HG02571 (cell line): ENCODE data around the gene KCNJ5.
"Not testable (repeated sequence)": the region's sequence is repeated elsewhere in the genome, so short reads cannot be mapped to it uniquely, and the experiment has no call there.

Source experiments
- ATAC-seq: cut with Tn5 transposase; IDR thresholded peaks from one replicate; pipeline ENCODE4 v1.9.1; 2021; ENCODE audit warnings: mild to moderate bottlenecking, moderate library complexity; ENCODE audit not compliant: unreplicated experiment

Gene KCNJ5

GRCh38 chr11:128909438-128910125 is 18.4 kb downstream of the KCNJ5 start:
- ATAC-seq: no peak

GRCh38 chr11:128910576-128910975 is 19.4 kb downstream of the KCNJ5 start:
- no peak for ATAC-seq

GRCh38 chr11:128911239-128911638 is 20.1 kb downstream of the KCNJ5 start:
- no peak for ATAC-seq

GRCh38 chr11:128911701-128912100 is 20.5 kb downstream of the KCNJ5 start:
- ATAC-seq: no peak

- no peak for ATAC-seq
These were observed 22.6 kb downstream of the KCNJ5 start for GRCh38 chr11:128913806-128914205.

- ATAC-seq: no peak
These were observed 23.3 kb downstream of the KCNJ5 start for GRCh38 chr11:128914216-128915148.

- no peak for ATAC-seq
These were observed 24.0 kb downstream of the KCNJ5 start for GRCh38 chr11:128915149-128915521.

GRCh38 chr11:128916037-128916572 is 24.9 kb downstream of the KCNJ5 start:
- no peak for ATAC-seq

- ATAC-seq: no peak
These were observed 25.5 kb downstream of the KCNJ5 start for GRCh38 chr11:128916681-128917080.

GRCh38 chr11:128917144-128917724 is 26.1 kb downstream of the KCNJ5 start:
- ATAC-seq: no peak

- no peak for ATAC-seq
These were observed 28.1 kb downstream of the KCNJ5 start for GRCh38 chr11:128919216-128919615.

GRCh38 chr11:128919635-128920034 is 28.5 kb downstream of the KCNJ5 start:
- not testable (repeated sequence) for ATAC-seq

- no peak for ATAC-seq
These were observed 29.5 kb downstream of the KCNJ5 start for GRCh38 chr11:128920666-128921065.

- no peak for ATAC-seq
These were observed 30.6 kb downstream of the KCNJ5 start for GRCh38 chr11:128921793-128922192.

- no peak for ATAC-seq
These were observed 32.9 kb downstream of the KCNJ5 start for GRCh38 chr11:128924104-128924503.

GRCh38 chr11:128924510-128925249 is 33.5 kb downstream of the KCNJ5 start:
- ATAC-seq: no peak

GRCh38 chr11:128925250-128925600 is 34.1 kb downstream of the KCNJ5 start:
- ATAC-seq: no peak

GRCh38 chr11:128926000-128926399 is 34.8 kb downstream of the KCNJ5 start:
- no peak for ATAC-seq

GRCh38 chr11:128926437-128927107 is 35.4 kb downstream of the KCNJ5 start:
- no peak for ATAC-seq

- ATAC-seq: no peak
These were observed 35.9 kb downstream of the KCNJ5 start for GRCh38 chr11:128927108-128927461.
